Stomach (tissue), 9 donors: ENCODE results near the gene SLC35F6. TPM values are rescaled to one million over a fixed set of nuclear protein-coding genes. Genes with fewer than 3 reads are reported as not detected.
"Not testable (repeated sequence)": the region's sequence is repeated elsewhere in the genome, so short reads cannot be mapped to it uniquely, and the experiment has no call there.

Experiments
- DNase-seq, 2 donors: peaks; one replicate each; pipeline versions ENCODE4 v3.0.0 to v3.0.0-alpha.2; 2013 to 2019
- H3K27ac ChIP-seq, 5 donors: fragments of 200-600 bp in 4 of 5; sonication (generic) in 4 of 5; one replicate each; pipeline ENCODE4 v1.5.1; 2013 to 2019; ENCODE audit warnings: mild to moderate bottlenecking in 1 of 5, moderate library complexity in 1 of 5
- H3K27me3 ChIP-seq, 3 donors: fragments of 200-600 bp; sonication (generic); one replicate each; pipeline ENCODE4 v1.5.1; 2017 to 2019; ENCODE audit warnings: mixed run types in 1 of 3
- H3K36me3 ChIP-seq, 4 donors: fragments of 200-600 bp; sonication (generic); 1 replicate in 3 of 4; 2 replicates in 1 of 4; pipeline ENCODE4 v1.5.1; 2016 to 2019
- H3K4me1 ChIP-seq, 4 donors: fragments of 200-600 bp; sonication (generic); one replicate each; pipeline ENCODE4 v1.5.1; 2016 to 2019
- H3K4me3 ChIP-seq, 4 donors: fragments of 200-600 bp; sonication (generic) in 3 of 4; one replicate each; pipeline ENCODE4 v1.5.1; 2016 to 2019; ENCODE audit warnings: mild to moderate bottlenecking in 1 of 4
- H3K9me3 ChIP-seq, 4 donors: fragments of 200-600 bp; sonication (generic); one replicate each; pipeline ENCODE4 v1.5.1; 2016 to 2019
- EP300 ChIP-seq: sonication (generic); formaldehyde crosslinking; IDR thresholded peaks from one replicate; pipeline ENCODE4 v1.6.1; 2017; ENCODE audit warnings: antibody characterized with exemption
- POLR2A ChIP-seq, 4 donors: fragments of 450-650 bp; IDR thresholded peaks; one replicate each; pipeline ENCODE4 v1.6.1; 2016; ENCODE audit warnings: antibody characterized with exemption in 4 of 4, control low read depth in 2 of 4, mild to moderate bottlenecking in 1 of 4, moderate library complexity in 1 of 4
- POLR2AphosphoS5 ChIP-seq, 3 donors: sonication (generic); formaldehyde crosslinking; IDR thresholded peaks; one replicate each; pipeline ENCODE4 v1.6.1; 2016; ENCODE audit warnings: antibody characterized with exemption in 3 of 3
- WGBS, 5 donors: extraction: QIAGEN DNeasy Blood & Tissue Kit in 3 of 5; methylation state at CpG; one replicate each; pipeline versions ENCODE4 v1.1.5 to v1.1.7; 2013 to 2018; 5-methylcytosine and 5-hydroxymethylcytosine counted together
- intact Hi-C: fragments of 100-400 bp; cut with DNase I; formaldehyde crosslinking; loops from one replicate; pipeline ENCODE4 v1.15.1; 2023; ENCODE audit warnings: low total_unique reads
- polyA plus RNA-seq, 3 donors: library from polyadenylated mRNA; stranded (reverse); fragments of 200-250 nt; gene quantifications; one replicate each; pipeline ENCODE4 v1.2.3, GENCODE V29; 2013
- total RNA-seq, 5 donors: library from RNA; depleted of rRNA; stranded (reverse); fragments of >200 nt; gene quantifications; one replicate each; pipeline versions ENCODE4 v1.1.0 to v1.2.3, GENCODE V29; 2014 to 2016
- TF ChIP-seq, protein P1 (sequence below), 7 experiments: fragments of 450-650 bp in 4 of 7; fragments of 200-600 bp in 3 of 7; sonication (generic) in 3 of 7; IDR thresholded peaks; one replicate each; pipeline ENCODE4 v1.5.1; 2016 to 2019; ENCODE audit warnings: antibody characterized with exemption in 7 of 7, control low read depth in 2 of 7, mild to moderate bottlenecking in 1 of 7
- donor health status: healthy with polysubstance abuse.
- donor health status: Bipolar disorder and iron deficiency.
- donor health status: healthy.

The SLC35F6 gene
- total and polyA plus RNA-seq, 8 donors: 4.9 to 40.9 (median 12.9) TPM

DNA sequence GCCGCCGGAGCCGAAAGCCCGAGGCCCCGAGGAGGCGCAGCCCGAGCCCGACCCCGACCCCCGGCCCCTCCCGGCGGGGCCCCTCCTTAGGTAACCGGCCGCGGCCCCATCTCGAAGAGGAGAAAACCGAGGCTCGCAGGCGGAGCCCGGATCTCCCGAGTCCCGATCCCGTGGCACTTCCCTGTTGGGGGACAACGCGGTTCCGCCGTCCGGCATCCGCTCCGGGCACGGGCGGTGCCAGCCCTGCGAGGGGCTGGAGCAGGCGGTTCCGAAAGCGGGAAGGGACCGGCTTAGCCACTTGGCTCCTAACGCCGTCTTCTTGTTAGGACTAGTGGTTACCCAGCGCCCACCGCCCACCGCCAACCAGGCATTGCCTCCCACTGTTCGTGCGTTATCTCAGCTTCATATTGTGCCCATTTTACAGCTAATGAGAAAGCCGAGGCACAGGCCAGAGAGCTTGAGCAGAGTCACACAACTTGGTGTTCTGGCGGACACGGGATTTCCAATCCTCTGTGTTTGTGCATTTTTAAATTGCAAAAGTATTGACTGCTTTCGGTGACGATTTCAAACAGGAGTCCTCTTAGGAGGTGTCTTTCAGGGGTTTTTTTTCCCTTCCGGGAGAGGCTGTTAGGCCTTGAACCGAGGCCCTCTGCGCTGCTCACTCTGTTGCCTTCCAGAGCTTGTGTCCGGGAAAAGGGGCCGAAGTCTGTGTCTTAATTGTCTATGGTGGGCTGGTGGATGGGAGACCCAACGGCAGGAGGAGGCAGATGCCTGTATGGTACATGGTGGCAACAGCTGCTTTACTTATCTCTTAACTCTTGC is 22.3 kb downstream of the SLC35F6 start:
- TF ChIP-seq, protein P1, sequence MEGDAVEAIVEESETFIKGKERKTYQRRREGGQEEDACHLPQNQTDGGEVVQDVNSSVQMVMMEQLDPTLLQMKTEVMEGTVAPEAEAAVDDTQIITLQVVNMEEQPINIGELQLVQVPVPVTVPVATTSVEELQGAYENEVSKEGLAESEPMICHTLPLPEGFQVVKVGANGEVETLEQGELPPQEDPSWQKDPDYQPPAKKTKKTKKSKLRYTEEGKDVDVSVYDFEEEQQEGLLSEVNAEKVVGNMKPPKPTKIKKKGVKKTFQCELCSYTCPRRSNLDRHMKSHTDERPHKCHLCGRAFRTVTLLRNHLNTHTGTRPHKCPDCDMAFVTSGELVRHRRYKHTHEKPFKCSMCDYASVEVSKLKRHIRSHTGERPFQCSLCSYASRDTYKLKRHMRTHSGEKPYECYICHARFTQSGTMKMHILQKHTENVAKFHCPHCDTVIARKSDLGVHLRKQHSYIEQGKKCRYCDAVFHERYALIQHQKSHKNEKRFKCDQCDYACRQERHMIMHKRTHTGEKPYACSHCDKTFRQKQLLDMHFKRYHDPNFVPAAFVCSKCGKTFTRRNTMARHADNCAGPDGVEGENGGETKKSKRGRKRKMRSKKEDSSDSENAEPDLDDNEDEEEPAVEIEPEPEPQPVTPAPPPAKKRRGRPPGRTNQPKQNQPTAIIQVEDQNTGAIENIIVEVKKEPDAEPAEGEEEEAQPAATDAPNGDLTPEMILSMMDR (IDR thresholded peaks at IDR 0.05): no peak
- no peak for TF ChIP-seq POLR2A (IDR thresholded peaks at IDR 0.05)
- no peak for TF ChIP-seq EP300
- TF ChIP-seq POLR2AphosphoS5 (IDR thresholded peaks at IDR 0.05): no peak
- Histone ChIP-seq H3K4me3 (peak overlapping the region; percentile 68 to 95 (median 86)), H3K27ac (peak overlapping the region in 3 of 5 donors; percentile 38 to 69 (median 48)), H3K9me3 (peaks cover 0 to 9% (median 0%) of the 10 kb centered on the region in 4 donors), H3K36me3 (peaks cover 0 to 4% (median 4%) of the 10 kb centered on the region in 4 donors), H3K27me3 (peaks cover 0 to 22% (median 5%) of the 10 kb centered on the region in 3 donors), H3K4me1 (peaks cover 13 to 24% (median 16%) of the 10 kb centered on the region in 4 donors)
- DNase-seq: no peak
- 3 to 15% (median 6%) methylated on average over 13 to 55 of the region's 55 CpGs for WGBS, 5 donors
- intact Hi-C loops: no loop called here

DNA sequence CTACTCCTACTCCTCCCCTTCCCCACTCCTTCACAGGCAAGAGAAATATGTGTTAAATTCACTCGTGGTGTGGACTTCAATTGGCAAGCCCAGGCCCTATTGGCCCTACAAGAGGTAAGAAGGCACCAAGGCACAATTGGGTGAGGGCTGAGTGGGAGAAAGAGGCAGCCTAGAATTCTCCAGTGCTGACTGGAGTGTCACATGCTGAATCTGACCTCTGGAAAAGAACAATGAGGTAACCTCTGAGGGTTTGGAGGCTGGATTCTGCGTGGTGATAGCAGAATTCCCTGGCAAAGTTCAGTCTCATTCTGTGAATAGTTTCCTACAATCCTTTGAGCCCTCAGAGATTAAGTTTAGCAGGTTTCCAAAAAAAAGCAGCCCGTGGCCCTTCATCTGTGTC is 28.6 kb downstream of the SLC35F6 start:
- Histone ChIP-seq H3K36me3 (peaks cover 0 to 7% (median 0%) of the 10 kb centered on the region in 4 donors), H3K27ac (no peak overlapping the region), H3K9me3 (peaks cover 0 to 12% (median 0%) of the 10 kb centered on the region in 4 donors), H3K27me3 (peaks cover 0 to 14% (median 0%) of the 10 kb centered on the region in 3 donors), H3K4me3 (no peak overlapping the region), H3K4me1 (no peaks in the 10 kb centered on the region)
- TF ChIP-seq EP300 (no peak), POLR2AphosphoS5 (IDR thresholded peaks at IDR 0.05) (no peak), POLR2A (IDR thresholded peaks at IDR 0.05) (no peak)
- TF ChIP-seq, protein P1 (IDR thresholded peaks at IDR 0.05): no peak
- DNase-seq: no peak
- intact Hi-C loops: no loop called here
- WGBS, 5 donors: 73 to 94% (median 86%) methylated on average over 3 of the region's 3 CpGs

DNA sequence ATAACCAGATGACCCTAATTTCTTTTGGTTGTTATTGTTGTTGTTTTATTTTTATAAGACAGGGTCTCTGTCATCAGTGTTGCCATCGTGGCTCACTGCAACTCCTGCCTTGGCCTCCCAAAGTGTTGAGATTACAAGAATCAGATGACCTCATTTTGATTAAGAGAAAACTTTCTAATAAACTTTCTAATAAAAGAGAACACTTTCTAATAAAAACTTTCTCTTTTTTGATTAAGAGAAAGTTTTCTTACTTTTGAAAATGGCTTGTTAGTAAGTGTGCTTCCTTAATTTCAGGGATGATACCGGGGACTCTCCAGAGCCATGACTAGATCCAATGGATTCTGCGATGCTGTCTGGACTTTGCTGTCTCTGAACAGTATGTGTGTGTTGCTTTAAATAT is 29.4 kb downstream of the SLC35F6 start:
- intact Hi-C loops: no loop called here
- Histone ChIP-seq H3K27me3 (peaks cover 0 to 14% (median 0%) of the 10 kb centered on the region in 3 donors), H3K27ac (no peak overlapping the region), H3K36me3 (peaks cover 0 to 7% (median 0%) of the 10 kb centered on the region in 4 donors), H3K9me3 (peaks cover 0 to 12% (median 0%) of the 10 kb centered on the region in 4 donors), H3K4me3 (no peak overlapping the region), H3K4me1 (no peaks in the 10 kb centered on the region)
- WGBS, 5 donors: 93 to 98% (median 94%) methylated on average over 3 of the region's 3 CpGs
- TF ChIP-seq POLR2A (IDR thresholded peaks at IDR 0.05) (no peak), EP300 (no peak), POLR2AphosphoS5 (IDR thresholded peaks at IDR 0.05) (no peak)
- TF ChIP-seq, protein P1 (IDR thresholded peaks at IDR 0.05): no peak
- DNase-seq: no peak

DNA sequence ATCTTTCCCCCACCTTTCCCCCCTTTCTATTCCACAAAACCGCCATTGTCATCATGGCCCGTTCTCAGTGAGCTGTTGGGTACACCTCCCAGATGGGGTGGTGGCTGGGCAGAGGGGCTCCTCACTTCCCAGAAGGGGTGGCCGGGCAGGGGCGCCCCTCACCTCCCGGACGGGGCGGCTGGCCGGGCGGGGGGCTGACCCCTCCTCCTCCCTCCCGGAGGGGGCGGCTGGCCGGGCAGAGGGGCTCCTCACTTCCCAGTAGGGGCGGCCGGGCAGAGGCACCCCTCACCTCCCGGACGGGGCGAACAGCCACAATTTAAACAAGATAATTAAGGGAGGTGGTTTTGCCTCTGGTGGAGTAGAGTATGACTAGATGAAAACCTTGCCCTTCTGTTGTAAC is 31.1 kb downstream of the SLC35F6 start:
- H3K36me3 ChIP-seq, H3K27me3 ChIP-seq, H3K27ac ChIP-seq, intact Hi-C loops, H3K4me3 ChIP-seq, H3K4me1 ChIP-seq, DNase-seq: not testable (repeated sequence)
- peaks cover 0 to 12% (median 0%) of the 10 kb centered on the region in 4 donors for H3K9me3 ChIP-seq
- 94 to 98% (median 96%) methylated on average over 16 to 17 of the region's 17 CpGs for WGBS, 5 donors

DNA sequence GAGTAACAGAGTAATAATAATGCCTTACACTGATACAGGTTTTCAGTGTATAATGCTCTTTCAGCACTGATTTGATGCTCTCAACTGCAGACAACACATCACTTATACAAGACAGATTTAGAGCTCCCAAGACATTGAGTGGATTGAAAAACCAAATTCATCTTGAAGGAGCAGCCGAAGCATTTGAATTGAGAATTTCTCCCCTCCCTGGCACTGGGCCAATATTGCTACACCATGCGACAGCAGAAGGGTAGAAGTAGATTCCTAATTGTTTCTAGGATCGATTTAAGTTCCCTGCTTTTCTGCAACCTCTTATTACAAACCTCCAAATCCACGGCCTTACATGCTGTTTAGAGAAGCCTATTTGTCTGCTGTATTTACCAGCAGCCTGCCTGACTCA is 37.2 kb downstream of the SLC35F6 start:
- no peak for TF ChIP-seq POLR2AphosphoS5 (IDR thresholded peaks at IDR 0.05)
- no peak for TF ChIP-seq POLR2A (IDR thresholded peaks at IDR 0.05)
- TF ChIP-seq, protein P1 (IDR thresholded peaks at IDR 0.05): no peak
- TF ChIP-seq EP300: no peak
- Histone ChIP-seq H3K36me3 (no peaks in the 10 kb centered on the region), H3K9me3 (no peaks in the 10 kb centered on the region), H3K4me1 (no peaks in the 10 kb centered on the region), H3K27ac (no peak overlapping the region), H3K4me3 (no peak overlapping the region), H3K27me3 (no peaks in the 10 kb centered on the region)
- DNase-seq: no peak
- intact Hi-C loops: no loop called here
- 73 to 81% (median 79%) methylated on average over 4 of the region's 4 CpGs for WGBS, 5 donors
